22Rv1 (cell line): ENCODE measurements around the gene MAVS.

ENCODE experiments used
- ZFX ChIP-seq: fragments of 450-650 bp; IDR thresholded peaks from 2 replicates; pipeline ENCODE4 v1.6.1; 2017; ENCODE audit warnings: antibody characterized with exemption, borderline replicate concordance
- TF ChIP-seq, protein P1 (sequence below): fragments of 450-650 bp; IDR thresholded peaks from 2 replicates; pipeline ENCODE4 v1.5.1; 2017; ENCODE audit warnings: mild to moderate bottlenecking

DNA sequence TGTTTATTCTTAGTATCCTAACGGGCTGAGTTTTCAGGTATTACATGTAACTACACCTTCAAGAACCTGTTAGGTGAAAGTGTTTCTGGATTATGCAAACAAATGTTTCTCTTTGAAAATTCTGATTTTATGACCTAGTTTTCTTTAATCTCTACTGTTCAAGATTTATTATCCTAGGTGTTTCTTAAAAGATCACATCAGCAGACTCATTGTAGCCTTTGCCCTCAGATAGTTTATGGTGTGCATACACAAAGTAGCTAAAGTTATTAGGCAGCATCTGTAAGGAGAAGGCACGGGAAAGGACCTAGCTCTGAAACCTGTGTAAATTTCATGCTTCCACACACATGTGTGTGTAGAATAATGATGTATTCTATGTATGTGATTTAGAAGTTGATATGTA, 64.2 kb downstream of the MAVS start:
- TF ChIP-seq, protein P1, sequence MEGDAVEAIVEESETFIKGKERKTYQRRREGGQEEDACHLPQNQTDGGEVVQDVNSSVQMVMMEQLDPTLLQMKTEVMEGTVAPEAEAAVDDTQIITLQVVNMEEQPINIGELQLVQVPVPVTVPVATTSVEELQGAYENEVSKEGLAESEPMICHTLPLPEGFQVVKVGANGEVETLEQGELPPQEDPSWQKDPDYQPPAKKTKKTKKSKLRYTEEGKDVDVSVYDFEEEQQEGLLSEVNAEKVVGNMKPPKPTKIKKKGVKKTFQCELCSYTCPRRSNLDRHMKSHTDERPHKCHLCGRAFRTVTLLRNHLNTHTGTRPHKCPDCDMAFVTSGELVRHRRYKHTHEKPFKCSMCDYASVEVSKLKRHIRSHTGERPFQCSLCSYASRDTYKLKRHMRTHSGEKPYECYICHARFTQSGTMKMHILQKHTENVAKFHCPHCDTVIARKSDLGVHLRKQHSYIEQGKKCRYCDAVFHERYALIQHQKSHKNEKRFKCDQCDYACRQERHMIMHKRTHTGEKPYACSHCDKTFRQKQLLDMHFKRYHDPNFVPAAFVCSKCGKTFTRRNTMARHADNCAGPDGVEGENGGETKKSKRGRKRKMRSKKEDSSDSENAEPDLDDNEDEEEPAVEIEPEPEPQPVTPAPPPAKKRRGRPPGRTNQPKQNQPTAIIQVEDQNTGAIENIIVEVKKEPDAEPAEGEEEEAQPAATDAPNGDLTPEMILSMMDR = no peak
- TF ChIP-seq ZFX = no peak
